ENCODE results near the gene DNAJC1.

GRCh38 chr10:21934307-21934706, 69.2 kb downstream of the DNAJC1 start:
- TF ChIP-seq CTCF (IDR thresholded peaks at IDR 0.05) (no peak), POLR2A (IDR thresholded peaks at IDR 0.05) (no peak)
